Omental fat pad (tissue), 4 donors: ENCODE results near the gene RAD51AP1. TPM values are rescaled to one million over a fixed set of nuclear protein-coding genes. Genes with fewer than 3 reads are reported as not detected.

Experiments
- ATAC-seq: fragments of 150-250 bp; one replicate; pipeline ENCODE4 v1.9.1; 2016; ENCODE audit warnings: mild to moderate bottlenecking, moderate library complexity; ENCODE audit not compliant: low FRiP score
- DNase-seq: peaks from one replicate; pipeline ENCODE4 v3.0.0-alpha.2; 2019; ENCODE audit warnings: low spot score
- total RNA-seq, 4 donors: library from RNA; depleted of rRNA; stranded (reverse); fragments of >200 nt; gene quantifications; one replicate each; pipeline ENCODE4 v1.1.0, GENCODE V29; 2016
- TF ChIP-seq, protein P1 (sequence below), 3 donors: fragments of 450-650 bp; IDR thresholded peaks; one replicate each; pipeline ENCODE4 v1.5.1; 2016 to 2017; ENCODE audit warnings: antibody characterized with exemption in 3 of 3, mild to moderate bottlenecking in 3 of 3, moderate library complexity in 2 of 3

RAD51AP1 gene
- total RNA-seq, 4 donors from 2014 or later: 1.1 to 3.2 (median 1.5) TPM

DNA sequence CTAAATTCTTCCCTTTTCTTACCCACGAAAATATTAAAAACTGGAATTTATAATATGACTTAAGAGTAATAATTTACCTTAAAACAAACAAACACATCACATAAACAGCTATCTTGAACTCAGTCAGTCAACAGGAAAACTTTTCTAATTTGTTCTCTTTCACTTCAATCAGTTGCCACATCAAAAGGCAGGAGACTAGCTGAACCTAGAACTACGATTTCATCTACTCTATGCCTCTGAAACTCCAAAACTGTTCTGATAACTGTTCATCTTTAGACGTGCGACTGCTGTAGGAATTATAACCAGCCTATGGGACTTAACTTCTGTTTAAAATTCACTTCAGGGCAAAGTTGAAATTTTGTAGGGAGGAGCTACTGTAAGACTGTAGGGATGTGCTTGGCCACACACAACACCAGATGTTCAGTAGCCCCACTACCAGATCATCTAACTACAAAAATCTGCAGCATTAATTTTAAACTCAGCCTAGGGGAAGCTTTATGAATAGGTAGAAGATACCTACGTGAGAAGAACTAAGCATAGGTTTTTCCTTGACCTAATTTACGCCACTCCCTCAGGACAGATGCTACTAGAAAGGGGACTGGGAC is 7.6 kb upstream of the RAD51AP1 start:
- DNase-seq (no peak), ATAC-seq (no peak)
- TF ChIP-seq, protein P1, sequence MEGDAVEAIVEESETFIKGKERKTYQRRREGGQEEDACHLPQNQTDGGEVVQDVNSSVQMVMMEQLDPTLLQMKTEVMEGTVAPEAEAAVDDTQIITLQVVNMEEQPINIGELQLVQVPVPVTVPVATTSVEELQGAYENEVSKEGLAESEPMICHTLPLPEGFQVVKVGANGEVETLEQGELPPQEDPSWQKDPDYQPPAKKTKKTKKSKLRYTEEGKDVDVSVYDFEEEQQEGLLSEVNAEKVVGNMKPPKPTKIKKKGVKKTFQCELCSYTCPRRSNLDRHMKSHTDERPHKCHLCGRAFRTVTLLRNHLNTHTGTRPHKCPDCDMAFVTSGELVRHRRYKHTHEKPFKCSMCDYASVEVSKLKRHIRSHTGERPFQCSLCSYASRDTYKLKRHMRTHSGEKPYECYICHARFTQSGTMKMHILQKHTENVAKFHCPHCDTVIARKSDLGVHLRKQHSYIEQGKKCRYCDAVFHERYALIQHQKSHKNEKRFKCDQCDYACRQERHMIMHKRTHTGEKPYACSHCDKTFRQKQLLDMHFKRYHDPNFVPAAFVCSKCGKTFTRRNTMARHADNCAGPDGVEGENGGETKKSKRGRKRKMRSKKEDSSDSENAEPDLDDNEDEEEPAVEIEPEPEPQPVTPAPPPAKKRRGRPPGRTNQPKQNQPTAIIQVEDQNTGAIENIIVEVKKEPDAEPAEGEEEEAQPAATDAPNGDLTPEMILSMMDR (IDR thresholded peaks at IDR 0.05): no peak

DNA sequence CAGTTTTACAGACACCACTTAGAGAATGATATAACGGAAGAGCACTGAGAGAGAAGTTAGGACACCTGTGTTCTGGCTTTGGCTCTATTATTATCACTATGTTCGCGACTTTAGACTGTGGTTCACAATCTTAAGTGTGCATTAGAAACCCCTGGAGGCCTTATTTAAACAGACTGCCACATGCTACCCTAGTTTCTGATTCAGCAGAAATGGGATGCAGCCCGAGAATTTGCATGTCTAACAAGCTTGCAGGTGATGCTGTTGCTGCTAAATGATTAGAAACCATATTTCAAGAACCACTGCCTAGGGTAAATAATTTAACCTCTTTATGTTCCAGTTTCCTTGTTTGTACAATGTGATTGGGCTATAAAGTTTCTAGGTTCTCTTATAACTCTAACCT is 3.6 kb upstream of the RAD51AP1 start:
- DNase-seq: no peak
- TF ChIP-seq, protein P1 (IDR thresholded peaks at IDR 0.05): no peak
- no peak for ATAC-seq

DNA sequence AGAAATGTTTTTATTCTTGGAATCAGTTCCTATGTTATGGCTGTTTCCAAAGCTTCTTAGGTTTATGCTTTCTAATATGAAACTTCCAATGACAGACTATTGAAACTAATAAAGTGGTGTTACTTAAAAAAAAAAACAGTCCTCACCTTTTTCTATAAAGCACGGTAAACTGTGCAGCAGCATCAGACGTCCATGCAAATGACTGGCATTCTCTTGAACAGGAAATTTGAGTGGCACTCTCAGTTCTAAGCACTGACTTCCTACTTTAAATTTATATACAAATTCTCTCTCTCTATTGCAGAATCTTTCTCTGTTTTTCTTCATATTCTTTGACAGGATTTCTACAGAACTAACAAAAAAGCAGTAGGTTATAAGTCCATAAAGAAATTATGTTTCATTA is 2.8 kb upstream of the RAD51AP1 start:
- DNase-seq (no peak), ATAC-seq (no peak)
- TF ChIP-seq, protein P1 (IDR thresholded peaks at IDR 0.05): no peak

DNA sequence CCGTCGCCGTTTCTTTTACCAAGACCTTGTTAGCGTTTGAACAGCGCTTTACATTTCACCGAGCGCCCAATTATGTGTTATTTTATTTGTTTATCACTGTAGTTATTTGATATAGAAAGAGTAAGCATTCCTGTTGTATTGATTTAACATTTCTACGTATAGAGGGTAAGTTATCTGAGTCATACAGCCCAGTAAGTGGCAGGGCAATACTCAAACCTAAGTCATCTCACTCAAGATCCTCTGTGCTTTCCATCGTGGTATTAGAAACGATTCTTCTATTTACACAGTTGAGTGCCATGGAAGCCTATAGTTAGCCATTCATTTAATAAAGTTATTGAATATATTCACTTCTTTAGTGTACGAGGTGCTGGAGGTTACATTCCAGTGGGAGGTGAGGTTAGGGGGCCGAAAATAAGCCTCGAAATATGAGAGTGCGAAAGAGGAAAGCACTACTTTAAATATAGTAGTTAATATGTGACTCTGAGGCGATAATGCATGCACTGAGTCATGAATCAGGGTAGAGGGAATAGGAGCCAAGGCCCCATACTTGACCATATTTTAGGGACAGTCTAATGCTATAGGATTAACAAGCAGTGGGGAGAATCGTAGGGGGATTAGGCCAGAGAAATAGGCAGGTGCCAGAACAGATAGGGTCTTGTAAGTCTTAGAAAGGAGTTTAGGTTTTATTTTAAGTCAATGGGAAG is 629 bp downstream of the RAD51AP1 start:
- TF ChIP-seq, protein P1 (IDR thresholded peaks at IDR 0.05): no peak
- DNase-seq (no peak), ATAC-seq (no peak)

DNA sequence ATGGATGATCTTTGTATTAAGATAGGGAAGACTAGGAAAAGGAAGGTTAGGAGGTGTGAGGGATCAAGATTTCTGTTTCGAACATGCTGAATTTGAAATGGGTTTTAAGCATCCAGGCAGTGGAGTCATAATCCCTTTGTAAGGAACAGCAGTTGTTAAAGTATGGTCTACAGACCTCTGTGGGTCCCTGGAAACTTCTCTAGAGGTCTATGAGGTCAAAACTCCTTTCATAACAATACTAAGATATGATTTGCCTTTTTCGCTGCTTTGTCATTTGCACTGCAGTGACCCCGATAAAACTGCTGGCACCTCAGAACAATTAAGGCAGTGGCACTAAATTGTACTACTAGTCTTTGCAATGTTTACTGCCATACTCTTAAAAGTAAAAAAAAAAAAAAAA is 1.5 kb downstream of the RAD51AP1 start:
- TF ChIP-seq, protein P1 (IDR thresholded peaks at IDR 0.05): no peak
- ATAC-seq (no peak), DNase-seq (no peak)

DNA sequence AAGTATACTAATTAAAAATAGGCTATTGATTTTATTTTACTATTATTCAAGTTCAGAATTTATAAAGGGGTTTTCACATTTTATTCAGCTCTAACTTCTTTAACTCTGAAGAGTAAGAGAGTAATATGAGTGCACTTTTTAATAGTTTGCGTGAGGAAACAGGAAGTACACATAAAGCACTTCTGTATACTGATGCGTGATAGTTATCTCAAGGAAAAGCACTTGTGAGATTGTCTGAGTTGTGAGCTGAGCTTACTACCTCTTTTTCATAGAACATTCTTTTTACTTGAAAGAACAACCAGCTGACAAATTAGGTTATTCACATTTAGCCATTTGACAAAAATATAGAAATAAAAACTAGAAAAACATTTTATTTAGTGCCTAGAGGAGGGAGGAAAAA is 1.9 kb downstream of the RAD51AP1 start:
- no peak for DNase-seq
- TF ChIP-seq, protein P1 (IDR thresholded peaks at IDR 0.05): no peak
- ATAC-seq: no peak

DNA sequence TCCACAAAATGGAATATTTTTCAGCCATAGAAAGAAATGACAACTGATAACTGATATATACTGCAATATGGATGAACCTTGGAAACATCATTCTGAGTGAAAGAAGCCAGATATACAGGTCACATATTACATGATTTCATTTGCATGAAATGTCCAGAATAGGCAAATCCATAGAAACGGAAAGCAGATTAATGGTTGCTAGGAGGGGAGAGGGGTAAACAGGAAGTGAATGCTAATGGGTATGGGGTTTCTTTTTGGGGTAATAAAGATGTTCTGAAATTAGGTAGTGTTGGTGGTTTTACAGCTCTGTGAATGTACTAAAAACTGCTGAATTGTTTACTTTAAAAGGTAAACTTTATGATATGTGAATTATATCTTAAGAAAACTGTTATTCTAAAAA is 6.5 kb downstream of the RAD51AP1 start:
- TF ChIP-seq, protein P1 (IDR thresholded peaks at IDR 0.05): no peak
- DNase-seq (no peak), ATAC-seq (no peak)
